Neural cell (in vitro differentiated cells): ENCODE results near the gene IBSP.

ENCODE experiments used
- CTCF ChIP-seq: fragments of 450-650 bp; IDR thresholded peaks from 2 replicates; pipeline ENCODE4 v1.5.1; 2014; ENCODE audit warnings: antibody characterized with exemption, mild to moderate bottlenecking, moderate library complexity; ENCODE audit not compliant: poor library complexity, severe bottlenecking
- EP300 ChIP-seq: fragments of 450-650 bp; conservative IDR thresholded peaks from 2 replicates; pipeline ENCODE4 v1.6.1; 2014; ENCODE audit warnings: antibody characterized with exemption, mild to moderate bottlenecking, moderate library complexity; ENCODE audit not compliant: poor library complexity, severe bottlenecking
- EZH2 ChIP-seq: fragments of 200-600, 300-800 bp; shearing (Covaris generic), sonication (generic); IDR thresholded peaks from 2 replicates; pipeline ENCODE4 v1.6.1; 2014; ENCODE audit warnings: antibody characterized with exemption, low read length, borderline replicate concordance, mild to moderate bottlenecking; ENCODE audit not compliant: insufficient read depth, poor library complexity, severe bottlenecking
- MXI1 ChIP-seq: fragments of 450-650 bp; conservative IDR thresholded peaks from 2 replicates; pipeline ENCODE4 v1.6.1; 2014; ENCODE audit warnings: antibody characterized with exemption, mild to moderate bottlenecking; ENCODE audit not compliant: poor library complexity, severe bottlenecking
- POLR2AphosphoS5 ChIP-seq: IDR thresholded peaks from 2 replicates; pipeline ENCODE4 v1.6.1; 2012
- RAD21 ChIP-seq: fragments of 450-650 bp; conservative IDR thresholded peaks from 2 replicates; pipeline ENCODE4 v1.6.1; 2014; ENCODE audit warnings: antibody characterized with exemption, mild to moderate bottlenecking, moderate library complexity
- REST ChIP-seq: IDR thresholded peaks from 2 replicates; pipeline ENCODE4 v1.6.1; 2012; ENCODE audit warnings: borderline replicate concordance
- SMC3 ChIP-seq: fragments of 450-650 bp; conservative IDR thresholded peaks from 2 replicates; pipeline ENCODE4 v1.6.1; 2014; ENCODE audit warnings: antibody characterized with exemption, mild to moderate bottlenecking, moderate library complexity; ENCODE audit not compliant: poor library complexity

GRCh38 chr4:87823724-87824123 is 24.4 kb downstream of the IBSP start:
- TF ChIP-seq POLR2AphosphoS5 (no peak), CTCF (no peak), REST (no peak), EP300 (no peak), RAD21 (no peak), EZH2 (no peak), SMC3 (no peak), MXI1 (no peak)
